GM18505 (cell line): ENCODE results near the gene COL20A1.

Experiments
- ATAC-seq: cut with Tn5 transposase; IDR thresholded peaks from one replicate; pipeline ENCODE4 v1.9.1; 2021; ENCODE audit not compliant: unreplicated experiment
- POLR2A ChIP-seq: IDR thresholded peaks from 4 replicates; pipeline ENCODE4 v1.6.1; 2011; ENCODE audit warnings: borderline replicate concordance; ENCODE audit not compliant: insufficient read depth, insufficient read length; ENCODE audit errors: extremely low read depth

COL20A1 gene

DNA sequence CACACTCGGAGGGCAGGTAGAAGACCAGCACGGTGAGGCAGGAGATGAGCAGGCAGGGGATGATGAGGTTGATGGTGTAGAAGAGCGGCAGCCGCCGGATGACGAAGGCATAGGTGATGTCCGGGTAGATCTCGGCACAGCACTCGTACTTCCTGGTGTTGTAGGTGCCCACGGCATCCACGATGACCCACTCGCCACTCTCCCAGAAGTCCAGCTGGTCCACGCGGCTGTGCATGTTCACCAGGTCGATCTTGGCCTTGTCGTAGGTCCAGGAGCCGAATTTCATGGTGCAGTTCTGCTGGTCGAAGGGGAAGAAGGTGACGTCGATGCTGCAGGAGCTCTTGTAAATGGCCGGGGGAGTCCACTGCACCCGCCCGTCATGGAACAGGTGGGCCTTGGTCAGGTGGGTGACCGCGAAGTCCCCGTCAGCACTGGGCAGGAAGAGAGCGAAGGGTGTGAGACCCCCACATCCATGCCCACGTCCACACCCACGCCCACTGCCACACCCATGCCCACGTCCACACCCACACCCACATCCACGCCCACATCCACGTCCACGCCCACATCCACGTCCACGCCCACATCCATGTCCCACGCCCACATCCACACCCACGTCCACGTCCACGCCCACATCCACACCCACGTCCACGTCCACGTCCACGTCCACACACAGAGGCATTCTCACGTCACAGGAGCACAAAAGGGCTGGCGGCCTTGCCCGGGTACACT is 57.8 kb downstream of the COL20A1 start:
- no peak for TF ChIP-seq POLR2A
- no peak for ATAC-seq

DNA sequence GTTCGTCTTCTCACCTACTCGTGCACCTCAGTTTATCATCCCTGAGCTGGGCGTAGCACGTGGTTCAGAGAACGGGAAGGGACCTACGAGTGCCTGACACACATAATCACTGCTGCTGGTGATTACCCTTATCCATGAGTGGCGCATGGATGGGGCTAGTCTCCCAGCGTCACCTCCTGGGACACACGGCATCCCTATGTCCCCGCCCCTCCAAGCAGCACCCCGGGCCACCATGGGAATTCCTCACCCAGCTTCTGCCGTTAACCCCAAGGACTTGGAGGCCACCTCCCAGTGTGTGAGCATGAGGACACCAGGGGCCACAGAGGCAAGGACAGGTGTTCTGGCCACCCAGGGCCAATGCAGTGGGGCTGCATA is 58.3 kb downstream of the COL20A1 start:
- no peak for ATAC-seq
- TF ChIP-seq POLR2A, result no peak

GRCh38 chr20:63351811-63352591 is 59.0 kb downstream of the COL20A1 start:
- no peak for TF ChIP-seq POLR2A
- no peak for ATAC-seq

GRCh38 chr20:63352811-63353221 is 59.8 kb downstream of the COL20A1 start:
- ATAC-seq, result no peak
- no peak for TF ChIP-seq POLR2A

- no peak for ATAC-seq
Observed at GRCh38 chr20:63354636-63355350, 61.8 kb downstream of the COL20A1 start.

GRCh38 chr20:63355781-63356295 is 62.9 kb downstream of the COL20A1 start:
- ATAC-seq, result no peak

More at GRCh38 chr20:63354636-63355350, 61.8 kb downstream of the COL20A1 start:
- no peak for TF ChIP-seq POLR2A

GRCh38 chr20:63356511-63356910 is 63.5 kb downstream of the COL20A1 start:
- ATAC-seq, result no peak
- TF ChIP-seq POLR2A, result no peak

More at GRCh38 chr20:63355781-63356295, 62.9 kb downstream of the COL20A1 start:
- no peak for TF ChIP-seq POLR2A

GRCh38 chr20:63356931-63357879 is 64.2 kb downstream of the COL20A1 start:
- TF ChIP-seq POLR2A, result no peak
- ATAC-seq, result no peak

DNA sequence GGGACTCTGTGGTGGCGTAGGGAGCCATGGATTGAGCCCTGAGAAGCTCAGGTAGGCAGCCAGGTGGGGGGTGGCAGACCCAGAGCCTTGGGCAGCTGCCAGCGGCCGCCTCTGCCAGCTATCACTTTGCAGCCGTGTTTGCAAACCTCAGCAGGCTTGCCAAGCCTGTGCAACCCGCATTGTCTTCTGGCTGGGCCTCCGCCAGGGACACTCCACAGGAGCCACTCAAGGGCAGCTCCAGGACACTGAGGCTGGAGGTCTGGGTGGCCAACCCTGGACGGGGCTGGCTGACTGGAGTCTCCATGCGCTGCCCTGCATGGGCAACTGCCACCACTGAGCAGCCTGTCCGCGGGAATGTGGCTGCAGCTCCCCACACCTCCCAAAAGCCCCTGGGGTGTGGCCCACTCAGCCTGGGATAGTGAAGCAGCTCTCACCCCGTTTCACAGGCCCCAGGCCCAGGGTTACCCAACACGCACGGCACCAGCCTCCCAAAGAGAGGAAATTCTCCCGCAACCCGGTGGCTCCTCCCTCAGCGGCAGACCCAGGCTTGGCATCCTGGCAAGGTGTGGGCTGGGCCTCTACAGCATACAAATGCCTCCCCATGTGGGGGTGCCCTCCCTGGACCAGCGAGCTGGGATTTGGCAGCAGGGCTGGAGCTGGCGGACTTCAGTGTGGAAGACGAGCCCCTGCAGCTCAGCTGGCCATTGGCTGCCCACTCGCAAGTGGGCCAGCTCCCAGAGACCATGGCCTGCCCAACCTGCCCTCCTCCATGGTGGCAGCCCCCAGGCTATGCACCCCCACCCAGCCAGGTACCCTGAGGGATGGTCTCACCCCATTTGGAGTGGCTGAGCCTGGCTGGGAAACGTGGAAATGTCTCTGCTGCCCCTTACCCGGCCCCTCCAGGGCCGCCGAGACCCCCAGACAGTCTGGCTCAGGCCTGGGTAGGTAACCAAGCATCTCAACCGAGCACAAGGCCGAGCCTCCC is 65.2 kb downstream of the COL20A1 start:
- ATAC-seq, result no peak
- TF ChIP-seq POLR2A, result no peak

GRCh38 chr20:63359164-63359934 is 66.4 kb downstream of the COL20A1 start:
- no peak for TF ChIP-seq POLR2A
- ATAC-seq, result no peak
